Mammary microvascular endothelial cell (primary cell): ENCODE data around the gene CA4. TPM values are rescaled to one million over a fixed set of nuclear protein-coding genes. Genes with fewer than 3 reads are reported as not detected.

Experiments
- total RNA-seq: library from RNA; depleted of rRNA; stranded (reverse); fragments of >200 nt; gene quantifications from 2 replicates; pipeline ENCODE4 v1.2.3, GENCODE V29; 2015

Gene CA4
- total RNA-seq = 0.34 TPM in 1 of 2 replicates, not detected in the other

DNA sequence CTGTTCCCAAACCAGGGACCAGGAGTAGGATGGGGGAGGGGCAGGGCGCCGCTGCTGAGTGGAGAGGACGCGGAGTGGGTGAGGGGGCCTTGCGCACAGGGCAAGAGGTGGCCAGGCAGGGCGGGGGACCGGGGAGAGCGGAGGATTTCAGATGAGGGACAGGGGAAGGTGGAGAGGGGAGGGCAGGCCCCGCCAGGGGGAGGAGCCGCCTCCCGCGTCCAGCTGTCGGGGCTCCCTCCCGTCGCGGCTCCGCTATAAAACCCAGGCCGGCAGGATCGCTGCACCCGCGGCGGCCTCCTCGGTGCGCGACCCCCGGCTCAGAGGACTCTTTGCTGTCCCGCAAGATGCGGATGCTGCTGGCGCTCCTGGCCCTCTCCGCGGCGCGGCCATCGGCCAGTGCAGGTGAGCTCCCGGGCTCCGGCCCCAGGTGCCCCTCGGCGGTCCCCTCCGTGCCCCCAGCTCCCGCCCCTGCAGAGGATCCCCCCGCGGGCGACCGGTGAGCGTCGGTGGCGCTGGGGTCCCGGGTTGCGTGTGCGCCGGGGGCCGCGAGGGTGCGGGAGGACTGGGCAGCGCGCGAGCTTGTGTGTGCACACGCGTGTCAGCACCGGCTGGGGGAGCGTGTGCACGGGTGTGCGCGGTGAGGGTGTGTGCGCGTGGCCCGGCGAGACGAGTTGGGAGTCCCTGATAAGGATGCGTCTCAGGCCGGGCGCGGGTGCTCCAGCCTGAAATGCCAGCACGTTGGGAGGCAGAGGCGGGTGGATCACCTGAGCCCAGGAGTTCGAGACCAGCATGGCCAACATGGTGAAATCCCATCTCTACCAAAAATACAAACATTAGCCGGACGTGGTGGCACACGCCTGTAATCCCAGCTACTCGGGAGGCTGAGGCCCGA, at the start of gene CA4:
TSS of gene CA4 (plus strand) at position 283 of the 892 bp plus-strand sequence. CDS start at position 345, 62 bp downstream.

Other genes starting within 250 kb of the CA4 start
- gene RNFT1, start 185.2 kb upstream of the CA4 start, total RNA-seq = 7.3 and 17.3 TPM in 2 replicates
- gene HEATR6, start 71.1 kb upstream of the CA4 start, total RNA-seq = 15.5 and 15.7 TPM in 2 replicates
- gene USP32, start 242.2 kb downstream of the CA4 start, total RNA-seq = 27.6 and 28.9 TPM in 2 replicates